HL-60 (cell line): ENCODE results near the gene TMCO4.

Experiments
- DNase-seq, 2 experiments: peaks; one replicate each; pipeline ENCODE4 v3.0.0-alpha.2; 2010 to 2020; ENCODE audit warnings: low read depth in 1 of 2, low spot score in 1 of 2
- H3K27ac ChIP-seq: fragments of 250-450 bp; sonication (Bioruptor Pico); replicated peaks from 2 replicates; pipeline ENCODE4 v1.5.1; 2020; ENCODE audit warnings: mild to moderate bottlenecking, moderate library complexity
- H3K27me3 ChIP-seq: fragments of 250-450 bp; sonication (Bioruptor Pico); 2 replicates; pipeline ENCODE4 v1.5.1; 2021; ENCODE audit warnings: mild to moderate bottlenecking, moderate library complexity; ENCODE audit not compliant: insufficient read depth, poor library complexity, severe bottlenecking
- H3K4me3 ChIP-seq: replicated peaks from 2 replicates; pipeline ENCODE4 v1.5.1; 2011; ENCODE audit warnings: mild to moderate bottlenecking, control low read depth, low read length; ENCODE audit not compliant: insufficient read depth
- GABPA ChIP-seq: IDR thresholded peaks from 2 replicates; pipeline ENCODE4 v1.6.1; 2012; ENCODE audit warnings: low read depth
- POLR2AphosphoS5 ChIP-seq: IDR thresholded peaks from 2 replicates; pipeline ENCODE4 v1.6.1; 2012; ENCODE audit warnings: low read depth
- REST ChIP-seq: IDR thresholded peaks from 2 replicates; pipeline ENCODE4 v1.6.1; 2012; ENCODE audit warnings: low read depth; ENCODE audit not compliant: insufficient replicate concordance
- SPI1 ChIP-seq: IDR thresholded peaks from 2 replicates; pipeline ENCODE4 v1.6.1; 2012; ENCODE audit warnings: low read depth, mild to moderate bottlenecking, borderline replicate concordance
- TF ChIP-seq, protein P1 (sequence below): IDR thresholded peaks from one replicate; pipeline ENCODE4 v1.5.1; 2011; ENCODE audit warnings: low read length, control low read depth, inconsistent platforms; ENCODE audit not compliant: insufficient read depth

TMCO4 gene

DNA sequence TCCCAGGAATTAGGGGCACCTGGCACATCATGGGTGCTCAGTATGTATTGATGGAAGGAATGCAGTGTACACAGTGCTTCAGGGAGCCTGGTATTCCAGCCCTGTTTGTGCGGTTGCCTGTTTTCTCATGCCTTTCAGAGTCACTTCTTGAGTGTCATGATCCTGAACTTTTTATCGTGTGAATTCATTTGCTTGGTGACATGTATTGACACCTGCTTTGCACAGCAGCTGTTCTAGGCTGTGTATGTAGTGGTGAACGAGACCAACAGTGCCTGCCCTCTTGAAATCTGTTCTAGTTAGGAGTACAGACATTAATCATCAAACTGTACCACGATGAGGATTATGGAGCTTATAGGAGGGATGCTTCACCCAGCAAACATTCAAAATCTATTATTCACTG is 128.9 kb downstream of the TMCO4 start:
- TF ChIP-seq POLR2AphosphoS5 = no peak
- Histone ChIP-seq H3K27ac (no peak overlapping the region), H3K4me3 (no peak overlapping the region), H3K27me3 (peaks cover 16% of the 10 kb centered on the region)
- no peak for DNase-seq

GRCh38 chr1:19668888-19669287 is 130.8 kb downstream of the TMCO4 start:
- peaks cover 28% of the 10 kb centered on the region for H3K27me3 ChIP-seq
- H3K27ac ChIP-seq = no peak overlapping the region
- DNase-seq = no peak
- H3K4me3 ChIP-seq = no peak overlapping the region
- TF ChIP-seq REST = no peak
- no peak for TF ChIP-seq GABPA
- no peak for TF ChIP-seq SPI1
- TF ChIP-seq POLR2AphosphoS5 = no peak
- TF ChIP-seq, protein P1, sequence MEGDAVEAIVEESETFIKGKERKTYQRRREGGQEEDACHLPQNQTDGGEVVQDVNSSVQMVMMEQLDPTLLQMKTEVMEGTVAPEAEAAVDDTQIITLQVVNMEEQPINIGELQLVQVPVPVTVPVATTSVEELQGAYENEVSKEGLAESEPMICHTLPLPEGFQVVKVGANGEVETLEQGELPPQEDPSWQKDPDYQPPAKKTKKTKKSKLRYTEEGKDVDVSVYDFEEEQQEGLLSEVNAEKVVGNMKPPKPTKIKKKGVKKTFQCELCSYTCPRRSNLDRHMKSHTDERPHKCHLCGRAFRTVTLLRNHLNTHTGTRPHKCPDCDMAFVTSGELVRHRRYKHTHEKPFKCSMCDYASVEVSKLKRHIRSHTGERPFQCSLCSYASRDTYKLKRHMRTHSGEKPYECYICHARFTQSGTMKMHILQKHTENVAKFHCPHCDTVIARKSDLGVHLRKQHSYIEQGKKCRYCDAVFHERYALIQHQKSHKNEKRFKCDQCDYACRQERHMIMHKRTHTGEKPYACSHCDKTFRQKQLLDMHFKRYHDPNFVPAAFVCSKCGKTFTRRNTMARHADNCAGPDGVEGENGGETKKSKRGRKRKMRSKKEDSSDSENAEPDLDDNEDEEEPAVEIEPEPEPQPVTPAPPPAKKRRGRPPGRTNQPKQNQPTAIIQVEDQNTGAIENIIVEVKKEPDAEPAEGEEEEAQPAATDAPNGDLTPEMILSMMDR = no peak

DNA sequence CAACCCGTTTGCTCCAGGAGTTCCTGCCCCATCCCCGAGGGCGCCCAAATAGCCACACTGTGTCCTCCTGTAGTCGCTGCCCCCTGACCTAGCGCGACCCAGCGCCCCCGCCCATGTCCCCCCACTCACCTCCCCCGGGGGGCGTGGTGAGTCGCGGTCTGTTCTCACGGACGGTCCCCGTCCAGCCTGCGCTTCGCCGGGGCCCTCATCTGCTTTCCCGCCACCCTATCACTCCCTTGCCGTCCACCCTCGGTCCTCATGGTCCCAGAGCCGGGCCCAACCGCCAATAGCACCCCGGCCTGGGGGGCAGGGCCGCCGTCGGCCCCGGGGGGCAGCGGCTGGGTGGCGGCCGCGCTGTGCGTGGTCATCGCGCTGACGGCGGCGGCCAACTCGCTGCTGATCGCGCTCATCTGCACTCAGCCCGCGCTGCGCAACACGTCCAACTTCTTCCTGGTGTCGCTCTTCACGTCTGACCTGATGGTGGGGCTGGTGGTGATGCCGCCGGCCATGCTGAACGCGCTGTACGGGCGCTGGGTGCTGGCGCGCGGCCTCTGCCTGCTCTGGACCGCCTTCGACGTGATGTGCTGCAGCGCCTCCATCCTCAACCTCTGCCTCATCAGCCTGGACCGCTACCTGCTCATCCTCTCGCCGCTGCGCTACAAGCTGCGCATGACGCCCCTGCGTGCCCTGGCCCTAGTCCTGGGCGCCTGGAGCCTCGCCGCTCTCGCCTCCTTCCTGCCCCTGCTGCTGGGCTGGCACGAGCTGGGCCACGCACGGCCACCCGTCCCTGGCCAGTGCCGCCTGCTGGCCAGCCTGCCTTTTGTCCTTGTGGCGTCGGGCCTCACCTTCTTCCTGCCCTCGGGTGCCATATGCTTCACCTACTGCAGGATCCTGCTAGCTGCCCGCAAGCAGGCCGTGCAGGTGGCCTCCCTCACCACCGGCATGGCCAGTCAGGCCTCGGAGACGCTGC is 133.9 kb downstream of the TMCO4 start:
- Histone ChIP-seq H3K4me3 (no peak overlapping the region), H3K27ac (no peak overlapping the region), H3K27me3 (peaks cover 37% of the 10 kb centered on the region)
- TF ChIP-seq, protein P1 = no peak
- no peak for TF ChIP-seq REST
- no peak for TF ChIP-seq GABPA
- no peak for TF ChIP-seq POLR2AphosphoS5
- no peak for TF ChIP-seq SPI1
- DNase-seq = no peak

DNA sequence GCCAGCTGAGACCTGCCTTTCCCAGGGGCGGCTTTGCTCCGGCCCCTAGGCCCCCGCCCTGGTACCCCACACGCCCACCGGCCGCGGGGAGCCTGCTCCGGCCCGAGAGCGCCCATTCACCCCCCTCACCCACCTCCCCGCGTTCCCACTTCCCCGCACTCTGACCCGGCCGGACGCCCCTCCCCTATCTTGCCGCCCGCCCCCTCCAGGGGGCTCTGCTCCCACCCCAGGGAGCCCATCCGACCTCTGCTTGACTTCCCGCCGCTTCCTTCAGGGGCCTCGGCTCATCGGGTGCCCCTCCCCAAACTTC is 134.6 kb downstream of the TMCO4 start:
- H3K27me3 ChIP-seq = peaks cover 40% of the 10 kb centered on the region
- no peak overlapping the region for H3K4me3 ChIP-seq
- TF ChIP-seq SPI1 (no peak), REST (no peak), POLR2AphosphoS5 (no peak), GABPA (no peak)
- TF ChIP-seq, protein P1 = no peak
- no peak overlapping the region for H3K27ac ChIP-seq
- no peak for DNase-seq
